Measurements from ENCODE around the gene ARHGEF4.

ARHGEF4 gene

DNA sequence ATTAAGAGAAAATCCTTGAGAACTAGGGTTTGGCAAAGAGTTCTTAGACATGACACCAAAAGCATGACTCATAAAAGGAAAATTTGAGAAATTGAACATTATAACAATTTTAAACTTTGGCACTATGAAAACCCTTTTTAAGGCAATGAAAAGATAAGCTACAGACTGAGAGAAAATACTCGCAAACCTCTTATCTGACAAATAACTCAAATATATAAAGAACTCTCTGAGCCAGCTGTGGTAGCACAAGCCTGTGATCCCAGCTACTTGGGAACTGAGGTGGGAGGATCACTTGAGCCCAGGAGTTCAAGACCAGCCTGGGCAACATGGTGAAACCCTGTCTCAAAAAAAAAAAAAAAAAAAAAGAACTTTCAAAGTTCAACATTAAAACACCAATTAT lies 186.0 kb downstream of the ARHGEF4 start:
- TF ChIP-seq, protein P1, sequence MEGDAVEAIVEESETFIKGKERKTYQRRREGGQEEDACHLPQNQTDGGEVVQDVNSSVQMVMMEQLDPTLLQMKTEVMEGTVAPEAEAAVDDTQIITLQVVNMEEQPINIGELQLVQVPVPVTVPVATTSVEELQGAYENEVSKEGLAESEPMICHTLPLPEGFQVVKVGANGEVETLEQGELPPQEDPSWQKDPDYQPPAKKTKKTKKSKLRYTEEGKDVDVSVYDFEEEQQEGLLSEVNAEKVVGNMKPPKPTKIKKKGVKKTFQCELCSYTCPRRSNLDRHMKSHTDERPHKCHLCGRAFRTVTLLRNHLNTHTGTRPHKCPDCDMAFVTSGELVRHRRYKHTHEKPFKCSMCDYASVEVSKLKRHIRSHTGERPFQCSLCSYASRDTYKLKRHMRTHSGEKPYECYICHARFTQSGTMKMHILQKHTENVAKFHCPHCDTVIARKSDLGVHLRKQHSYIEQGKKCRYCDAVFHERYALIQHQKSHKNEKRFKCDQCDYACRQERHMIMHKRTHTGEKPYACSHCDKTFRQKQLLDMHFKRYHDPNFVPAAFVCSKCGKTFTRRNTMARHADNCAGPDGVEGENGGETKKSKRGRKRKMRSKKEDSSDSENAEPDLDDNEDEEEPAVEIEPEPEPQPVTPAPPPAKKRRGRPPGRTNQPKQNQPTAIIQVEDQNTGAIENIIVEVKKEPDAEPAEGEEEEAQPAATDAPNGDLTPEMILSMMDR (conservative IDR thresholded peaks at IDR 0.05; ENCODE audit: low read depth, low read length) = no peak
- DNase-seq (ENCODE audit: low read depth) = peak; percentile 27
- H3K4me3 ChIP-seq (ENCODE audit: low read length) = no peak overlapping the region

DNA sequence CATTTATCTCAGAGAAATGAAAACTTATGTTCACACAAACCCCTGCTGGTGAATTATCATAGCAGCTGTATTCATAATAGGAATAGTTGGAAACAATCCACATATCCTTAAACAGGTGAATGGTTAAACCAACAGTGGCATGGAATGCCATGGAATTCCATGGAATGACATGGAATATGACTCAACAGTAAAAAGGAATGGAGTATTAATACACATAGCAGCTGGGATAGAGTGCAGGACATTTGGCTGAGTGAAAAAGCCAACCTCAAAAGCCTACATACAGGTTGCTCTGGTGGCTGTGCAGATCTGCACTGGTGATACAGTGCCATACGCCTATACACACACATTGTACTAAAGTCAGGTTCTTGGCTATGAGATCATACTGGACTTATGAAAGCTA lies 187.0 kb downstream of the ARHGEF4 start:
- TF ChIP-seq, protein P1 (conservative IDR thresholded peaks at IDR 0.05; ENCODE audit: low read depth, low read length) = no peak
- H3K4me3 ChIP-seq (ENCODE audit: low read length) = no peak overlapping the region
- no peak for DNase-seq (ENCODE audit: low read depth)

DNA sequence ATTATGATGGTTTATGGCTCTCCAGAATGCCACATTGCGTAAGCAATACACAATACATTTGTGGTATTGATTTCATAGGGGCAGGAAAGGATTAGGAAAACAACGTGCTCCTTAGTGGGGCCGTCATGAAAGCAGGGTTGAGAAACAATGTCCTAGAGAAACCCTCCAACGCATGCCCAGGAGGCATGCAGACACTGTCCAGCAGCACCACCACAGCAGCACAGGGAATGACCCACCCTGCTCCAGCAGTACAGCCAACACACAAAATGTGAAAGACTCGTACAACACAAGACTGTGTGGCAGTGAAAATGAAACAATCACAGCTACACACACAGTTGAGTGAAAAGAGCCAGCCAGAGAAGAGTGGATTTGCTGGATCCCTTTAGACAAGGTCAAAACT lies 190.2 kb downstream of the ARHGEF4 start:
- no peak for DNase-seq (ENCODE audit: low read depth)
- no peak overlapping the region for H3K4me3 ChIP-seq (ENCODE audit: low read length)
- TF ChIP-seq, protein P1 (conservative IDR thresholded peaks at IDR 0.05; ENCODE audit: low read depth, low read length) = no peak

DNA sequence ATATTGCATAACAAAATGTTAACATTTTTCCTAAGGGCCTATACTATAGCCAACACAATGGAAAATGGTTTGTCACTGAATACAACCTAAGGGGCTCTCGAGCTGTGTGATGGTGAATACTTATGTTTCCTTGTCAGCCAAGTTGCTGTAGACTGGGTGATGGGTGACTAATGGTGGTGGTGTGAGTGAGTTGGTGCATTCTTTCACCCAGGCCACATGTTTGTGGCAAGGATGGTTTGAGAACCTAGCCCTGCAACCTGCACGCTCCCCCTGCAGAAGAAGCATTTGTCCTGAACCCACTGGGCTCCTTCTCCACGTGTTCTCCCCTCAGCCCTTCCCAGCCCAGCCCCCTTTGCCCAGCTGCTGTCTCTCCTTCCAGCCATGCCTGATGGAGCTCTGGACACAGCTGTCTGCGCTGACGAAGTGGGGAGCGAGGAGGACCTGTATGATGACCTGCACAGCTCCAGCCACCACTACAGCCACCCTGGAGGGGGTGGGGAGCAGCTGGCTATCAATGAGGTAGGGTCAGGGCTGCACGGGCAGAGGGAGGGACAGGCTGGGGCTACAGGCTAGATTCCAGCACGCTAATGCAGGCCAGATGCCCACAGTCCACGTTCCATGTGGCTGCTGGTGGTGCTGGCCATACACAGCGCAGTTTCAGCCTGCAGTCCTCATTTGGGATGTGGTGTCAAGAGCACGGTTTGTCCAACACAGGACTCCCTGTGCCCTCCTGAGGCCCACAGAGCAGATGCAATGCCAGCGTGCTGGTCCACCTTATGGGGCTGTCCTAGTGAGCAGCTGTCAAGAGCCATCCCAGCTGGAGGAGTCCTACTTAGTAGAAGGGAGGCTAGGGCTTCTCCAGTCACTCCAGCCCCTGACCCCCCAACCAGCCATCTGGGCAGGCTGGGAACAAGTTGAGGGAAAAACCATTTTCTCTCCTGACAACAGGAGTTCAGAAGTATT lies 191.1 kb downstream of the ARHGEF4 start:
- DNase-seq (ENCODE audit: low read depth) = no peak
- no peak overlapping the region for H3K4me3 ChIP-seq (ENCODE audit: low read length)
- TF ChIP-seq, protein P1 (conservative IDR thresholded peaks at IDR 0.05; ENCODE audit: low read depth, low read length) = no peak

DNA sequence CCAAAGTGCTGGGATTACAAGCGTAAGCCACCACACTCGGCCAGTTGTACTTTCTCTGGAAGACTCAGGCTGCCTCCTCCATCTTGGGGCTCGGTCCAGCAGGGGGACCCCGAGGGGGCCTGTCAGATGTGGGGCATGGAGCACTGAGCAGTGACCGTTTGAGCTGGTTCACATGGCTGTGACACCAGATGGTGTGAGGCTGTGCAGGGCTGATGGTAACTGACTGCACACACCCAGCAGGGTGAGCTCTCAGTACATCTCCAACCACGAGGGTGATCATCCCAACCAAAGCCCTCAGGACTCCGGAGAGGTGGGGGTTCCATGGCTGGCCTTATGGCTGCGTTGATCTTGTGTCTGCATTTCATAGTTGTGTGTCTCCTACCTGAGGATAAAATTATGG lies 193.1 kb downstream of the ARHGEF4 start:
- TF ChIP-seq, protein P1 (conservative IDR thresholded peaks at IDR 0.05; ENCODE audit: low read depth, low read length) = no peak
- DNase-seq (ENCODE audit: low read depth) = no peak

DNA sequence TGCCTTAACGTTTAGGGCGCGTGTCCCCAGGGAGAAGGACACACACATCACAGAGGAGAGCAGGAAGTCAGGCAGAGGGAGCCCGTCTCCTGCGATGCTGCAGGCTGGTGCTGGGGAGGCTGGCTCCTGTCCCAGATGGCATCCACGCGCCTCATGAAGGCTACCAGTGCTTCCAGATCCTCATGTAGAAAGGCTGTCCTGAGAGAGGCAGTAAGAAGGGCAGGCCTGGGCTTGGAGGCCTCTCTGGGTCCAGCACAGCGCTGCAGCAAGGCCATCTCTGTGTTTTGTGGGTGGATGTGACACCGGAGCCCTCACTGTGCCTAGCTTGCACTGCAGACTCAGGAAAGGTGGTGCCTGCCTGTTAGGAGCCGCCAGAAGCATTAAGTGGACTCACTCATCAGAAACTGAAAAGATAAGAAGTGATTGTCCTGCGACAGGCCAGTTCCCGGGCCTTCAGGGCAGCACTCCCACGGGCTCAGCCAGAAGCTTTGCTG lies 193.8 kb downstream of the ARHGEF4 start:
- TF ChIP-seq, protein P1 (conservative IDR thresholded peaks at IDR 0.05; ENCODE audit: low read depth, low read length) = no peak
- no peak overlapping the region for H3K4me3 ChIP-seq (ENCODE audit: low read length)
- DNase-seq (ENCODE audit: low read depth) = no peak

More for the DNA sequence above, 193.1 kb downstream of the ARHGEF4 start:
- no peak overlapping the region for H3K4me3 ChIP-seq (ENCODE audit: low read length)

DNA sequence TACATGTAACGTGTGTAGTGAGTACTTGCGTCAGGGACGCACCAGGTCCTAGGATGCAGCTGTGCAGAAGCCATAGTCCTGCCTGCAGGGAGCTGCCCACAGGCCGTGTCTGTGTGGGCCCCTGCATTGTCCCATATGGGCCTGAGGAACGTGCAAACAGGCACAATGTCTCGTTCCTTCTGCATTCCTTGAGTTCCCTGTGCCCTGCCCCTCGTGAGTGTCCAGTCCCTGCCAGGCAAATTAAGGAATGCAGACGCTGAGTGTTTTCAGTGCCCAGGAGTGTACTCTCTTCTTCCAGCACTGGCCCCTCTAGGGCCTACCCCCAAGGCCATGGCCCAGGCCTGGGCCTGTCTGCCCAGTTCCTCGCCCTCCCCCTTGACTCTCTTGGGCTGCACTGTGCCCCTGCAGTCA lies 194.7 kb downstream of the ARHGEF4 start:
- no peak for DNase-seq (ENCODE audit: low read depth)
- H3K4me3 ChIP-seq (ENCODE audit: low read length) = no peak overlapping the region
- TF ChIP-seq, protein P1 (conservative IDR thresholded peaks at IDR 0.05; ENCODE audit: low read depth, low read length) = no peak

All from retinal pigment epithelial cell (primary cell).